Dedifferentiated amniotic fluid mesenchymal stem cell (primary cell): Measurements from ENCODE around the gene MT1B.
A peak's percentile ranks its signal among the peaks of the same experiment; 100 is the strongest.

Experiments used
- DNase-seq: peaks from one replicate; pipeline ENCODE4 v3.0.0-alpha.2; 2016; ENCODE audit errors: extremely low spot score

MT1B gene

GRCh38 chr16:56651586-56651985 is at the start of gene MT1B:
Gene MT1B, plus strand, starts transcription at chr16:56651886. Its CDS starts 68 bp downstream, at chr16:56651954.
- DNase-seq: no peak

- DNase-seq: no peak
Measured at GRCh38 chr16:56603589-56603988, 48.1 kb upstream of the MT1B start.

- no peak for DNase-seq
Measured at GRCh38 chr16:56604966-56605365, 46.7 kb upstream of the MT1B start.

- DNase-seq: no peak
Measured at GRCh38 chr16:56605475-56605874, 46.2 kb upstream of the MT1B start.

- no peak for DNase-seq
Measured at GRCh38 chr16:56606071-56606475, 45.6 kb upstream of the MT1B start.

- DNase-seq: peak; percentile 73
Measured at GRCh38 chr16:56606476-56607108, 45.1 kb upstream of the MT1B start.

GRCh38 chr16:56607109-56607618 is 44.5 kb upstream of the MT1B start:
- peak; percentile 81 for DNase-seq

GRCh38 chr16:56607675-56608042 is 44.0 kb upstream of the MT1B start:
- no peak for DNase-seq

- DNase-seq: peak; percentile 95
Measured at GRCh38 chr16:56608043-56608875, 43.4 kb upstream of the MT1B start, which contains the start of gene MT2A. Gene MT2A, plus strand, starts transcription at chr16:56608584. Its CDS starts 72 bp downstream, at chr16:56608656.

- DNase-seq: no peak
Measured at GRCh38 chr16:56608876-56609462, 42.7 kb upstream of the MT1B start.

- peak; percentile 89 for DNase-seq
Measured at GRCh38 chr16:56609463-56609921, 42.2 kb upstream of the MT1B start.

GRCh38 chr16:56610017-56610608 is 41.6 kb upstream of the MT1B start:
- DNase-seq: peak; percentile 74

- no peak for DNase-seq
Measured at GRCh38 chr16:56610609-56611111, 41.0 kb upstream of the MT1B start.

GRCh38 chr16:56611281-56611833 is 40.3 kb upstream of the MT1B start:
- no peak for DNase-seq

GRCh38 chr16:56613706-56614105 is 38.0 kb upstream of the MT1B start:
- DNase-seq: no peak

GRCh38 chr16:56614549-56614991 is 37.1 kb upstream of the MT1B start:
- DNase-seq: no peak

GRCh38 chr16:56615353-56615752 is 36.3 kb upstream of the MT1B start:
- no peak for DNase-seq

GRCh38 chr16:56616608-56617211 is 35.0 kb upstream of the MT1B start:
- no peak for DNase-seq

- no peak for DNase-seq
Measured at GRCh38 chr16:56617212-56618085, 34.2 kb upstream of the MT1B start.

- DNase-seq: no peak
Measured at GRCh38 chr16:56618138-56618537, 33.5 kb upstream of the MT1B start.
